ENCODE measurements around the gene MAD1L1.
"Not testable (repeated sequence)": the region's sequence is repeated elsewhere in the genome, so short reads cannot be mapped to it uniquely, and the experiment has no call there.

MAD1L1 gene

GRCh38 chr7:2070151-2070763 lies 162.5 kb downstream of the MAD1L1 start:
- DNase-seq = no peak

- peak in 41 of 58 donors; percentile 4 to 65 (median 28) for DNase-seq
These were observed 163.3 kb downstream of the MAD1L1 start for GRCh38 chr7:2069472-2069860.

- DNase-seq = no peak
These were observed 163.9 kb downstream of the MAD1L1 start for GRCh38 chr7:2068693-2069471.

- no peak for DNase-seq
These were observed 166.4 kb downstream of the MAD1L1 start for GRCh38 chr7:2066251-2066919.

GRCh38 chr7:2065528-2065927 lies 167.2 kb downstream of the MAD1L1 start:
- no peak for DNase-seq

GRCh38 chr7:2063563-2064260 lies 169.0 kb downstream of the MAD1L1 start:
- DNase-seq = peak in 6 of 58 donors; percentile 12 to 37 (median 18)

GRCh38 chr7:2062648-2063047 lies 170.1 kb downstream of the MAD1L1 start:
- no peak for DNase-seq

- no peak for DNase-seq
These were observed 172.0 kb downstream of the MAD1L1 start for GRCh38 chr7:2060701-2061100.

GRCh38 chr7:2059964-2060700 lies 172.6 kb downstream of the MAD1L1 start:
- DNase-seq = no peak

- not testable (repeated sequence) for DNase-seq
These were observed 174.5 kb downstream of the MAD1L1 start for GRCh38 chr7:2058246-2058645.

- no peak for DNase-seq
These were observed 176.8 kb downstream of the MAD1L1 start for GRCh38 chr7:2055956-2056355.

- DNase-seq = no peak
These were observed 177.8 kb downstream of the MAD1L1 start for GRCh38 chr7:2054927-2055326.

- no peak for DNase-seq
These were observed 179.3 kb downstream of the MAD1L1 start for GRCh38 chr7:2053395-2053794.

GRCh38 chr7:2052657-2053048 lies 180.1 kb downstream of the MAD1L1 start:
- DNase-seq = no peak

- DNase-seq = no peak
These were observed 180.8 kb downstream of the MAD1L1 start for GRCh38 chr7:2051707-2052656.

- DNase-seq = no peak
These were observed 182.3 kb downstream of the MAD1L1 start for GRCh38 chr7:2050511-2050866.

- no peak for DNase-seq
These were observed 182.8 kb downstream of the MAD1L1 start for GRCh38 chr7:2049782-2050510.

- DNase-seq = peak in 1 of 58 donors; percentile 8
These were observed 183.5 kb downstream of the MAD1L1 start for GRCh38 chr7:2049111-2049781.

GRCh38 chr7:2048531-2048930 lies 184.2 kb downstream of the MAD1L1 start:
- no peak for DNase-seq

All from anterior cingulate cortex (tissue), 58 donors.